ENCODE measurements around the gene USP31. TPM values are rescaled to one million over a fixed set of nuclear protein-coding genes. Genes with fewer than 3 reads are reported as not detected.

The USP31 gene
- total RNA-seq, 2 experiments from 2014 or later: 1.6 to 1.7 TPM

DNA sequence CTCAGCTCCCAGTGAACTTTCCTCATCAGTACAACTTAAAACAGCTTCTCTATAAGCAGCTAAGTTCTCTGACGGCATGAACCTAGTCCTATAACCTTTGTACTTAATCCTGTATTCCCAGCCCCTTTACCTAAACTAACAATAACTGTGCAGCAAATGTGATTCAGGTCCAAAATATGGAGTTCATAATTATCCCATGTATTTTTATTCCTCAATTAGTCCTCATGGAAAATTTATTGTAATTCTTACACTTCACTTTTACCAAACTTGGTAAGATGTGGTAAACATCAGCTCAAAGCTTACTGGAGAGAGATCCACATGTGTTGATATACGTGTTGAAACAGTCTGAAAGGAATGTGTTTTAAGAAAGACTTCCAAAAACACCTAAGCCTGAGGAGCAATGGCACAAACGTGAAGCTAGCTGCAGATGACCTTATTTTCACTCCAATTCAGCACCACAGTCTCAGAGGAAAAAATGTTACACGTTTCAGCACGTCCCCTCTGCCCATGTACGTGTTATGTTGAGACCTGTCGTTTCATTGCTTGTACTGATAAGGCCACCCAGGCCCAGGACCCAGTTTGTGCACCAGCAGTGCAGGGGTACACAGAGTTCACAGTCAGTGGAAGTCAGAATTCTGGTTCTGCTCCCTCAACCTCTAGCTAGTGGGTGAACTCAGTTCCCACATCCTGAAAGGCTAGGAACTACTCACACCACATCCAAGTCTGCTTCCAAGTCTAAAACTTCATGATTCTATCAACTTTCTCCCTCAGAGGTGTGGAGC lies 7.1 kb downstream of the USP31 start:
- Histone ChIP-seq H3K27ac (ENCODE audit: low read depth in 1 of 2, low read length in 2 of 2) (no peak overlapping the region), H3K27me3 (ENCODE audit: control insufficient read depth in 1 of 2, insufficient read depth in 2 of 2, low read length in 2 of 2) (no peaks in the 10 kb centered on the region), H3K9me3 (ENCODE audit: control insufficient read depth in 1 of 2, insufficient read depth in 1 of 2, low read length in 2 of 2) (no peaks in the 10 kb centered on the region), H3K36me3 (ENCODE audit: insufficient read depth, low read length) (no peaks in the 10 kb centered on the region), H3K4me1 (ENCODE audit: insufficient read depth, low read length) (no peaks in the 10 kb centered on the region), H3K4me3 (ENCODE audit: low read length) (no peak overlapping the region)
- TF ChIP-seq, protein P1, sequence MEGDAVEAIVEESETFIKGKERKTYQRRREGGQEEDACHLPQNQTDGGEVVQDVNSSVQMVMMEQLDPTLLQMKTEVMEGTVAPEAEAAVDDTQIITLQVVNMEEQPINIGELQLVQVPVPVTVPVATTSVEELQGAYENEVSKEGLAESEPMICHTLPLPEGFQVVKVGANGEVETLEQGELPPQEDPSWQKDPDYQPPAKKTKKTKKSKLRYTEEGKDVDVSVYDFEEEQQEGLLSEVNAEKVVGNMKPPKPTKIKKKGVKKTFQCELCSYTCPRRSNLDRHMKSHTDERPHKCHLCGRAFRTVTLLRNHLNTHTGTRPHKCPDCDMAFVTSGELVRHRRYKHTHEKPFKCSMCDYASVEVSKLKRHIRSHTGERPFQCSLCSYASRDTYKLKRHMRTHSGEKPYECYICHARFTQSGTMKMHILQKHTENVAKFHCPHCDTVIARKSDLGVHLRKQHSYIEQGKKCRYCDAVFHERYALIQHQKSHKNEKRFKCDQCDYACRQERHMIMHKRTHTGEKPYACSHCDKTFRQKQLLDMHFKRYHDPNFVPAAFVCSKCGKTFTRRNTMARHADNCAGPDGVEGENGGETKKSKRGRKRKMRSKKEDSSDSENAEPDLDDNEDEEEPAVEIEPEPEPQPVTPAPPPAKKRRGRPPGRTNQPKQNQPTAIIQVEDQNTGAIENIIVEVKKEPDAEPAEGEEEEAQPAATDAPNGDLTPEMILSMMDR (IDR thresholded peaks at IDR 0.05): no peak
- ATAC-seq (ENCODE audit: poor library complexity): no peak
- H3K27me3 Mint-ChIP-seq: no peaks in the 10 kb centered on the region
- intact Hi-C loops (cut with DNase I, micrococcal nuclease): no loop called here
- peaks cover 5% of the 10 kb centered on the region for H3K36me3 Mint-ChIP-seq (ENCODE audit: low read depth)
- peaks cover 13% of the 10 kb centered on the region for H3K4me1 Mint-ChIP-seq (ENCODE audit: low read depth)
- CTCF ChIA-PET: no interaction called here
- no peak for DNase-seq
- H3K9me3 Mint-ChIP-seq: peaks cover 4% of the 10 kb centered on the region
- POLR2A ChIA-PET: no interaction called here
- no peak overlapping the region for H3K27ac Mint-ChIP-seq
- no peak overlapping the region for H3K4me3 Mint-ChIP-seq

DNA sequence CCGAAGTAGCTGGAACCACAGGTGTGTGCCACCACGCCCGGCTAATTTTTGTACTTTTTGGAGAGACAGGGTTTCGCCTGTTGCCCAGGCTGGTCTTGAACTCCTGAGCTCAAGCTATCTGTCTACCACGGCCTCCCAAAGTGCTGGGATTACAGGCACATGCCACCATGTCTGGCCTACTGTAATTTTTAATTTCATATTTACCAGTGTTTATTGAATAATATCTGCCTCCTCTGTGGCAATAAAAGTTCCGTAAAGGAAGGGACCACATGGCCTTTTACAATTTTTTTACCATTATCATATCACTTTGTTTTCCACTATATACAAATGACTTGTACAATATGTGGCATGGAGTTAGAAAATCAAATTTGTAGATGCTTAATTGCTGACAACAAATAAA lies 7.8 kb downstream of the USP31 start:
- ChIA-PET CTCF (no interaction called here), POLR2A (interaction anchor here (0.9 kb wide), 1 partner anchor 8 kb away, joined by 4 read pairs; the partner anchor contains the start of gene USP31)
- no peak for ATAC-seq (ENCODE audit: poor library complexity)
- Histone ChIP-seq H3K4me3 (ENCODE audit: low read length) (no peak overlapping the region), H3K9me3 (ENCODE audit: control insufficient read depth in 1 of 2, insufficient read depth in 1 of 2, low read length in 2 of 2) (peaks cover 0 to 4% of the 10 kb centered on the region in 2 experiments), H3K27ac (ENCODE audit: low read depth in 1 of 2, low read length in 2 of 2) (no peak overlapping the region), H3K27me3 (ENCODE audit: control insufficient read depth in 1 of 2, insufficient read depth in 2 of 2, low read length in 2 of 2) (no peaks in the 10 kb centered on the region), H3K36me3 (ENCODE audit: insufficient read depth, low read length) (no peaks in the 10 kb centered on the region), H3K4me1 (ENCODE audit: insufficient read depth, low read length) (no peaks in the 10 kb centered on the region)
- H3K4me1 Mint-ChIP-seq (ENCODE audit: low read depth): peaks cover 9% of the 10 kb centered on the region
- H3K36me3 Mint-ChIP-seq (ENCODE audit: low read depth): peaks cover 5% of the 10 kb centered on the region
- TF ChIP-seq, protein P1 (IDR thresholded peaks at IDR 0.05): no peak
- H3K9me3 Mint-ChIP-seq: peaks cover 4% of the 10 kb centered on the region
- no peak for DNase-seq
- no peaks in the 10 kb centered on the region for H3K27me3 Mint-ChIP-seq
- no peak overlapping the region for H3K27ac Mint-ChIP-seq
- no peak overlapping the region for H3K4me3 Mint-ChIP-seq
- intact Hi-C loops (cut with DNase I, micrococcal nuclease): no loop called here

DNA sequence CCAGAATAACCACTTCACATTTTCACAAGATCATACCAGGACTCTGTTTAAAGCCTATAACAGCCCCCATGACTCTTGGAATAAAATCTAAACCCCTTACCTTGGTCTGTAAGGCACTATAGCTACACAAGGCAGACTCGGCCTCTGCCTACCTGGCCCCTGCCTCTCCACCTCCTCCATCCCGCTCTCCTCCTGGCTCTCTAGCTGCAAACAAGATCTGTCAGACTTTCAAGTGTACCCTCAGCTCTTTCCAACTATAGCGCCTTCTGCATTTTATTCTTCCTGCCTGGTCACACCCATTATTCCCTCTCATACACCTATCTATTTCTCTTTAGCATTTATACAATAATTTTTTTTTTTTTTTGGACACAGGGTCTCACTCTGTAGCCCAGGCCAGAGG lies 8.2 kb downstream of the USP31 start:
- intact Hi-C loops (cut with DNase I, micrococcal nuclease): no loop called here
- no peaks in the 10 kb centered on the region for H3K27me3 Mint-ChIP-seq
- H3K27ac ChIP-seq (ENCODE audit: low read depth in 1 of 2, low read length in 2 of 2): no peak overlapping the region
- H3K9me3 ChIP-seq (ENCODE audit: control insufficient read depth in 1 of 2, insufficient read depth in 1 of 2, low read length in 2 of 2): peaks cover 0 to 8% of the 10 kb centered on the region in 2 experiments
- no peaks in the 10 kb centered on the region for H3K4me1 ChIP-seq (ENCODE audit: insufficient read depth, low read length)
- peaks cover 9% of the 10 kb centered on the region for H3K4me1 Mint-ChIP-seq (ENCODE audit: low read depth)
- H3K4me3 ChIP-seq (ENCODE audit: low read length): no peak overlapping the region
- TF ChIP-seq, protein P1 (IDR thresholded peaks at IDR 0.05): no peak
- POLR2A ChIA-PET: interaction anchor here (0.9 kb wide), 1 partner anchor 9 kb away, joined by 4 read pairs; the partner anchor contains the start of gene USP31
- H3K36me3 ChIP-seq (ENCODE audit: insufficient read depth, low read length): no peaks in the 10 kb centered on the region
- no peak for ATAC-seq (ENCODE audit: poor library complexity)
- no peak overlapping the region for H3K27ac Mint-ChIP-seq
- peaks cover 4% of the 10 kb centered on the region for H3K9me3 Mint-ChIP-seq
- CTCF ChIA-PET: no interaction called here
- no peak overlapping the region for H3K4me3 Mint-ChIP-seq
- no peaks in the 10 kb centered on the region for H3K27me3 ChIP-seq (ENCODE audit: control insufficient read depth in 1 of 2, insufficient read depth in 2 of 2, low read length in 2 of 2)
- no peak for DNase-seq
- peaks cover 5% of the 10 kb centered on the region for H3K36me3 Mint-ChIP-seq (ENCODE audit: low read depth)

Data from CD4-positive, alpha-beta T cell (primary cell).